HG03025 (cell line): ENCODE results near the gene EYA2.

Experiments
- ATAC-seq: cut with Tn5 transposase; IDR thresholded peaks from one replicate; pipeline ENCODE4 v1.9.1; 2021; ENCODE audit warnings: mild to moderate bottlenecking, moderate library complexity; ENCODE audit not compliant: unreplicated experiment, low FRiP score

The EYA2 gene

GRCh38 chr20:47233333-47234188, 338.9 kb downstream of the EYA2 start:
- ATAC-seq = no peak

- no peak for ATAC-seq
Measured at GRCh38 chr20:47235111-47235510, 340.5 kb downstream of the EYA2 start.

- no peak for ATAC-seq
Measured at GRCh38 chr20:47235853-47236638, 341.4 kb downstream of the EYA2 start.

- no peak for ATAC-seq
Measured at GRCh38 chr20:47236639-47236900, 341.9 kb downstream of the EYA2 start.

GRCh38 chr20:47237715-47238114, 343.1 kb downstream of the EYA2 start:
- ATAC-seq = no peak
